NCI-H1048 (cell line): ENCODE data around the gene NDFIP1.
"Not testable (repeated sequence)": the region's sequence is repeated elsewhere in the genome, so short reads cannot be mapped to it uniquely, and the experiment has no call there.

ENCODE experiments used
- DNase-seq: peaks from one replicate; lab custom pipeline; 2025; lab: John Stamatoyannopoulos, UW

NDFIP1 gene

GRCh38 chr5:142108432-142109330, at the start of gene NDFIP1:
Gene NDFIP1, plus strand, starts transcription at chr5:142108779. Its CDS starts 196 bp downstream, at chr5:142108975.
- peak; percentile 7 for DNase-seq

GRCh38 chr5:142059304-142059940, 49.2 kb upstream of the NDFIP1 start:
- DNase-seq, result no peak

- DNase-seq, result no peak
Measured at GRCh38 chr5:142063376-142063775, 45.2 kb upstream of the NDFIP1 start.

GRCh38 chr5:142063878-142064331, 44.7 kb upstream of the NDFIP1 start:
- DNase-seq, result no peak

- no peak for DNase-seq
Measured at GRCh38 chr5:142065273-142065672, 43.3 kb upstream of the NDFIP1 start.

GRCh38 chr5:142069606-142070399, 38.8 kb upstream of the NDFIP1 start:
- DNase-seq, result no peak

GRCh38 chr5:142070734-142071133, 37.8 kb upstream of the NDFIP1 start:
- DNase-seq, result no peak

GRCh38 chr5:142072488-142072887, 36.1 kb upstream of the NDFIP1 start:
- DNase-seq, result no peak

- DNase-seq, result no peak
Measured at GRCh38 chr5:142073362-142073988, 35.1 kb upstream of the NDFIP1 start.

GRCh38 chr5:142074006-142074405, 34.6 kb upstream of the NDFIP1 start:
- DNase-seq, result no peak

GRCh38 chr5:142078221-142078620, 30.4 kb upstream of the NDFIP1 start:
- no peak for DNase-seq

- DNase-seq, result no peak
Measured at GRCh38 chr5:142078706-142079105, 29.9 kb upstream of the NDFIP1 start.

GRCh38 chr5:142079306-142079721, 29.3 kb upstream of the NDFIP1 start:
- no peak for DNase-seq

GRCh38 chr5:142080248-142080647, 28.3 kb upstream of the NDFIP1 start:
- DNase-seq, result no peak

- no peak for DNase-seq
Measured at GRCh38 chr5:142082182-142082781, 26.3 kb upstream of the NDFIP1 start.

GRCh38 chr5:142086229-142086628, 22.4 kb upstream of the NDFIP1 start:
- no peak for DNase-seq

- no peak for DNase-seq
Measured at GRCh38 chr5:142086679-142087078, 21.9 kb upstream of the NDFIP1 start.

- DNase-seq, result no peak
Measured at GRCh38 chr5:142087920-142088679, 20.5 kb upstream of the NDFIP1 start.

GRCh38 chr5:142088855-142089479, 19.6 kb upstream of the NDFIP1 start:
- DNase-seq, result not testable (repeated sequence)

GRCh38 chr5:142091012-142091411, 17.6 kb upstream of the NDFIP1 start:
- no peak for DNase-seq
